ENCODE data around the gene CRYBA4.
A peak's percentile ranks its signal among the peaks of the same experiment; 100 is the strongest.
"Not testable (repeated sequence)": the region's sequence is repeated elsewhere in the genome, so short reads cannot be mapped to it uniquely, and the experiment has no call there.

CRYBA4 gene

GRCh38 chr22:26597480-26597879 is 24.3 kb upstream of the CRYBA4 start:
- no peak for DNase-seq

- no peak for DNase-seq
Observed at GRCh38 chr22:26599505-26599904, 22.3 kb upstream of the CRYBA4 start.

GRCh38 chr22:26601726-26602125 is 20.0 kb upstream of the CRYBA4 start:
- DNase-seq: no peak

- no peak for DNase-seq
Observed at GRCh38 chr22:26602127-26602526, 19.6 kb upstream of the CRYBA4 start.

GRCh38 chr22:26604368-26604767 is 17.4 kb upstream of the CRYBA4 start:
- no peak for DNase-seq

GRCh38 chr22:26606611-26607010 is 15.2 kb upstream of the CRYBA4 start:
- no peak for DNase-seq

- DNase-seq: no peak
Observed at GRCh38 chr22:26608129-26608528, 13.6 kb upstream of the CRYBA4 start.

- DNase-seq: no peak
Observed at GRCh38 chr22:26609287-26609686, 12.5 kb upstream of the CRYBA4 start.

- DNase-seq: peak in 1 of 2 experiments; percentile 16
Observed at GRCh38 chr22:26610072-26610958, 11.4 kb upstream of the CRYBA4 start.

GRCh38 chr22:26610996-26611395 is 10.8 kb upstream of the CRYBA4 start:
- no peak for DNase-seq

GRCh38 chr22:26612652-26613051 is 9.1 kb upstream of the CRYBA4 start:
- DNase-seq: no peak

GRCh38 chr22:26613753-26614152 is 8.0 kb upstream of the CRYBA4 start:
- DNase-seq: not testable (repeated sequence)

GRCh38 chr22:26614322-26614721 is 7.4 kb upstream of the CRYBA4 start:
- no peak for DNase-seq

GRCh38 chr22:26615149-26615548 is 6.6 kb upstream of the CRYBA4 start:
- no peak for DNase-seq

GRCh38 chr22:26615830-26616435 is 5.8 kb upstream of the CRYBA4 start:
- DNase-seq: no peak

- no peak for DNase-seq
Observed at GRCh38 chr22:26616650-26617049, 5.1 kb upstream of the CRYBA4 start.

GRCh38 chr22:26617271-26618199 is 4.2 kb upstream of the CRYBA4 start, which contains the start of gene CRYBB1:
CRYBB1 (minus strand) TSS chr22:26618027; CDS start chr22:26616319, 1,708 bp downstream.
- no peak for DNase-seq

- DNase-seq: no peak
Observed at GRCh38 chr22:26618455-26618854, 3.3 kb upstream of the CRYBA4 start.

- DNase-seq: no peak
Observed at GRCh38 chr22:26619510-26619909, 2.3 kb upstream of the CRYBA4 start.

GRCh38 chr22:26620197-26620596 is 1.6 kb upstream of the CRYBA4 start:
- no peak for DNase-seq

GRCh38 chr22:26623984-26624383 is 2.2 kb downstream of the CRYBA4 start:
- no peak for DNase-seq

- no peak for DNase-seq
Observed at GRCh38 chr22:26624803-26625202, 3.0 kb downstream of the CRYBA4 start.
